Ovary (tissue), 9 donors: ENCODE data around the gene ERCC8. TPM values are rescaled to one million over a fixed set of nuclear protein-coding genes. Genes with fewer than 3 reads are reported as not detected.
"Not testable (repeated sequence)": the region's sequence is repeated elsewhere in the genome, so short reads cannot be mapped to it uniquely, and the experiment has no call there.

ENCODE experiments used
- DNase-seq, 5 donors: peaks; one replicate each; pipeline ENCODE4 v3.0.0-alpha.2; 2019 to 2020
- H3K27ac ChIP-seq, 2 donors: fragments of 200-600 bp; one replicate each; pipeline versions ENCODE4 v1.5.1 to v1.8.0; 2019 to 2022
- H3K27me3 ChIP-seq: fragments of 200-600 bp; one replicate; pipeline ENCODE4 v1.8.0; 2022
- H3K36me3 ChIP-seq: fragments of 200-600 bp; sonication (generic); one replicate; pipeline ENCODE4 v1.5.1; 2019
- H3K4me1 ChIP-seq: one replicate; pipeline ENCODE4 v1.8.1; 2013; ENCODE audit warnings: mild to moderate bottlenecking, moderate library complexity; ENCODE audit not compliant: insufficient read depth
- H3K4me3 ChIP-seq: fragments of 200-600 bp; sonication (generic); one replicate; pipeline ENCODE4 v1.5.1; 2017
- H3K9me3 ChIP-seq, 2 donors: fragments of 200-600 bp in 1 of 2; sonication (generic) in 1 of 2; one replicate each; pipeline versions ENCODE4 v1.5.1 to v1.8.1; 2013 to 2019; ENCODE audit warnings: mild to moderate bottlenecking in 1 of 2, moderate library complexity in 1 of 2
- EP300 ChIP-seq: sonication (generic); formaldehyde crosslinking; IDR thresholded peaks from one replicate; pipeline ENCODE4 v1.6.1; 2017; ENCODE audit warnings: antibody characterized with exemption
- POLR2A ChIP-seq: fragments of 450-650 bp; IDR thresholded peaks from one replicate; pipeline ENCODE4 v1.6.1; 2017; ENCODE audit warnings: antibody characterized with exemption, mild to moderate bottlenecking, moderate library complexity
- WGBS, 3 donors: extraction: QIAGEN DNeasy Blood & Tissue Kit in 1 of 3; methylation state at CpG; one replicate each; pipeline versions ENCODE4 v1.1.5 to v1.1.7; 2013 to 2017; 5-methylcytosine and 5-hydroxymethylcytosine counted together
- intact Hi-C, 4 donors: fragments of 100-400 bp; cut with DNase I; formaldehyde crosslinking; loops; one replicate each; pipeline versions ENCODE4 v1.11.0 to v1.15.1; 2022 to 2023
- polyA plus RNA-seq, 2 donors: library from polyadenylated mRNA; stranded (reverse); fragments of 200-250 nt in 1 of 2; fragments of 350-450 nt in 1 of 2; fragmentation: Illumina TruSeq in 1 of 2; extraction: RNeasy Lipid Tissue Mini Kit (QIAGEN cat#74804) in 1 of 2; gene quantifications; one replicate each; pipeline ENCODE4 v1.2.3, GENCODE V29; 2013 to 2014
- total RNA-seq, 7 donors: library from RNA; depleted of rRNA in 2 of 7; stranded (reverse); fragments of >200 nt in 2 of 7; fragmentation: NEBNext Ultra II Directional in 3 of 7; extraction: Animal tissue kit (Norgen Biotek cat#: 25700) in 3 of 7; gene quantifications; one replicate each; pipeline versions ENCODE4 v1.1.0 to v1.2.4, GENCODE V29; 2016 to 2023
- TF ChIP-seq, protein P1 (sequence below), 3 donors: fragments of 450-650 bp in 2 of 3; fragments of 200-600 bp in 1 of 3; IDR thresholded peaks; one replicate each; pipeline versions ENCODE4 v1.5.1 to v1.8.0; 2016 to 2022; ENCODE audit warnings: antibody characterized with exemption in 3 of 3, mild to moderate bottlenecking in 1 of 3
- donor health status: DM: no; HTN: no; CAD: no; lungs with moderate emphysema.
- donor health status: DM: no; HTN: no; CAD: no.
- donor health status: Bipolar disorder and iron deficiency.
- donor health status: DM: yes; HTN: yes; CAD: no.
- donor health status: DM: no; HTN: no; CAD: no.
- donor health status: DM: yes; HTN: yes; CAD: no.

Gene ERCC8
- total and polyA plus RNA-seq, 9 donors = 6.2 to 12.4 (median 8.0) TPM

DNA sequence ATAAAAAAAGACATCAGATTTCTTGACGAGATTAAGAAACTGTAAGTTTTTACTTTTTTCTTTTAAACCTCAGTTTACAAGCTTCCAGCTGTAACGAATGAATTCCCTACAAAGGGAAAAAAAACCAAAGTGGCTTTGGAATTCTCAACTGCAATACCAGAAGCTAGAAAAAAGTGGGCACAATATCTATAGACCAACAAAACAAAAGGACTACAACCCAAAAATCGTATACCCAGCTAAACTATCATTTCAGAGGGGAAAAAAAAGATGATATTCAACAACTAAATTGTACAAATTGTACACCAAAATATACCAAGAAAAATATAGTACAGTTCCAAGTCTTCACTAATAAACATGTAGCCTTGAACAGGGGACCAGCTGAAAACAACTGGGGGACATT lies 74.0 kb downstream of the ERCC8 start:
- no peak for DNase-seq
- Histone ChIP-seq H3K4me3 (no peak overlapping the region), H3K27me3 (no peaks in the 10 kb centered on the region), H3K9me3 (no peaks in the 10 kb centered on the region), H3K4me1 (no peaks in the 10 kb centered on the region), H3K27ac (no peak overlapping the region), H3K36me3 (no peaks in the 10 kb centered on the region)
- 78 to 97% (median 95%) methylated on average over 3 of the region's 3 CpGs for WGBS, 3 donors
- intact Hi-C loops = no loop called here
- no peak for TF ChIP-seq POLR2A
- no peak for TF ChIP-seq EP300
- TF ChIP-seq, protein P1, sequence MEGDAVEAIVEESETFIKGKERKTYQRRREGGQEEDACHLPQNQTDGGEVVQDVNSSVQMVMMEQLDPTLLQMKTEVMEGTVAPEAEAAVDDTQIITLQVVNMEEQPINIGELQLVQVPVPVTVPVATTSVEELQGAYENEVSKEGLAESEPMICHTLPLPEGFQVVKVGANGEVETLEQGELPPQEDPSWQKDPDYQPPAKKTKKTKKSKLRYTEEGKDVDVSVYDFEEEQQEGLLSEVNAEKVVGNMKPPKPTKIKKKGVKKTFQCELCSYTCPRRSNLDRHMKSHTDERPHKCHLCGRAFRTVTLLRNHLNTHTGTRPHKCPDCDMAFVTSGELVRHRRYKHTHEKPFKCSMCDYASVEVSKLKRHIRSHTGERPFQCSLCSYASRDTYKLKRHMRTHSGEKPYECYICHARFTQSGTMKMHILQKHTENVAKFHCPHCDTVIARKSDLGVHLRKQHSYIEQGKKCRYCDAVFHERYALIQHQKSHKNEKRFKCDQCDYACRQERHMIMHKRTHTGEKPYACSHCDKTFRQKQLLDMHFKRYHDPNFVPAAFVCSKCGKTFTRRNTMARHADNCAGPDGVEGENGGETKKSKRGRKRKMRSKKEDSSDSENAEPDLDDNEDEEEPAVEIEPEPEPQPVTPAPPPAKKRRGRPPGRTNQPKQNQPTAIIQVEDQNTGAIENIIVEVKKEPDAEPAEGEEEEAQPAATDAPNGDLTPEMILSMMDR (IDR thresholded peaks at IDR 0.05) = no peak

DNA sequence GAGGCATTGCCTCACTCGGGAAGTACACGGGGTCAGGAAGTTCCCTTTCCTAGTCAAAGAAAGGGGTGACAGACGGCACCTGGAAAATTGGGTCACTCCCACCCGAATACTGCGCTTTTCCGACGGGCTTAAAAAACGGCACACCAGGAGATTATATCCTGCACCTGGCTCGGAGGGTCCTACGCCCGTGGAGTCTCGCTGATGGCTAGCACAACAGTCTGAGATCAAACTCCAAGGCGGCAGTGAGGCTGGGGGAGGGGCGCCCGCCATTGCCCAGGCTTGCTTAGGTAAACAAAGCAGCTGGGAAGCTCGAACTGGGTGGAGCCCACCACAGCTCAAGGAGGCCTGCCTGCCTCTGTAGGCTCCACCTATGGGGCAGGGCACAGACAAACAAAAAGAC lies 84.3 kb downstream of the ERCC8 start:
- H3K27me3 ChIP-seq, H3K9me3 ChIP-seq, H3K36me3 ChIP-seq, H3K4me3 ChIP-seq, H3K27ac ChIP-seq, H3K4me1 ChIP-seq, intact Hi-C loops, DNase-seq: not testable (repeated sequence)
- 92 to 98% (median 93%) methylated on average over 16 of the region's 16 CpGs for WGBS, 3 donors

DNA sequence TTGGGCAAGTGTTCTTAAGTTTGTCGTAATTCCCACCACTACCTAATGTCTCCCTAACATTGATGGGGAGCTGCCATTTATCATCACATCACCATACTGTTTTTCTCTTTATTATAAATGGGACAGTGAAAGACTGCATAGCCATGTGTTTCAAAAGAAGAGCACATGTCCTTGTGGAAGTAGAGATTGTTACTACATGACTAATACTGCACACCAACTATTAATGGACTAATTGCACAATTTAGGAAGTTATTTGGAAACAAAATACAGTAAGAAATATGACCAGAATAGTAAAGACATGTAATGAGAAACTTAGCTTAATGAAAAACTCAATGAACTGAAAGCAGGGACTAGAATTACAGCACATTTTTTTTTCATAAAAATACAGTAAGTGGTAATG lies 88.8 kb downstream of the ERCC8 start:
- H3K4me1 ChIP-seq = no peaks in the 10 kb centered on the region
- intact Hi-C loops = no loop called here
- no peaks in the 10 kb centered on the region for H3K36me3 ChIP-seq
- no peak for TF ChIP-seq EP300
- no peak for TF ChIP-seq POLR2A
- TF ChIP-seq, protein P1 (IDR thresholded peaks at IDR 0.05) = no peak
- WGBS, 3 donors = 87 to 95% (median 91%) methylated on average over 1 of the region's 1 CpG
- DNase-seq = no peak
- H3K27me3 ChIP-seq = no peaks in the 10 kb centered on the region
- no peak overlapping the region for H3K27ac ChIP-seq
- H3K9me3 ChIP-seq = no peaks in the 10 kb centered on the region
- H3K4me3 ChIP-seq = no peak overlapping the region

DNA sequence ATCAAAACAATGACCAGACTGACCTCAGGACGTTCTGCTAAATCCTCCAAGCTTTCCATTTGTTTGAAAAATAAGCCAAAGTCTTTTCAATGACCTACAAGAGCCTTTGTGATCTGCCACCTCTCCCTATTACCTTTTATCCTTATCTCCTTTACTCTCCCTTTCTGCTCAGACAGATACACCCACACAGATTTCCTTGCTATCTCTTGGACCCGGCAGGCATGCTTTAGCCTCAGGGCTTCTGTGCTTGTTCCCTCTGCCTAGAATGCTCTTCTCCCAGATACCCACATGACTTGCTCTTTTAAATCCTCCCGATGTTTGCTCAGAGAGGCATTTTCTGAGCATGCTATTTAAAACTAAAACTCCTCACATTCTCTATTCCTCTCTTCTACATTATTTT lies 91.9 kb downstream of the ERCC8 start:
- TF ChIP-seq POLR2A = no peak
- no peak for TF ChIP-seq EP300
- TF ChIP-seq, protein P1 (IDR thresholded peaks at IDR 0.05) = no peak
- WGBS, 3 donors = 2 to 13% (median 6%) methylated on average over 3 of the region's 3 CpGs

DNA sequence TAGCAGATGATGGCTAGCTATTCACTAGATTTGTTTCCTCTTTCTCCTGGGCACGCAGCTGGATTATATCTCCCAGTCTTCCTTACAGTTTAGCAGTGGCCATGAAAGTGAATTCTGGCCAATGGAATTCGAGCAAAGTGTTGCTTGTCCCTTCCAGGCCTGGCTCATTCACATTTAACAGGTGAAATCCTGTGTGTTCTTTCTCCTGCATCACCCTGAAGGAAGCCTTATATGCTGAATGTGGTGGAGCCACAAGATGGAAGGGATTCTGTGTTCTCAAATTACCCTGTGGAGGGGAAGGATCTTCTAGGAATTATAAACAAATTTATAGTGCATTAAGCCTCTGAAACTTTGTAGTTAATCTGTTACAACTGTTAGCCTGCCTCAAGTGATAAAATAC lies 92.6 kb downstream of the ERCC8 start:
- 25 to 53% (median 30%) methylated on average over 2 of the region's 2 CpGs for WGBS, 3 donors
- no peaks in the 10 kb centered on the region for H3K9me3 ChIP-seq
- no peaks in the 10 kb centered on the region for H3K4me1 ChIP-seq
- no peak overlapping the region for H3K4me3 ChIP-seq
- TF ChIP-seq EP300 = no peak
- TF ChIP-seq POLR2A = no peak
- TF ChIP-seq, protein P1 (IDR thresholded peaks at IDR 0.05) = no peak
- no peak overlapping the region for H3K27ac ChIP-seq
- intact Hi-C loops = no loop called here
- no peaks in the 10 kb centered on the region for H3K27me3 ChIP-seq
- no peaks in the 10 kb centered on the region for H3K36me3 ChIP-seq
- DNase-seq = no peak

More for the DNA sequence above, 91.9 kb downstream of the ERCC8 start:
- intact Hi-C loops = no loop called here
- Histone ChIP-seq H3K4me1 (no peaks in the 10 kb centered on the region), H3K27ac (no peak overlapping the region), H3K27me3 (no peaks in the 10 kb centered on the region), H3K9me3 (no peaks in the 10 kb centered on the region), H3K4me3 (no peak overlapping the region), H3K36me3 (no peaks in the 10 kb centered on the region)
- DNase-seq = no peak
